OCI-LY3 (cell line): ENCODE measurements around the gene ALG11.

Experiments
- H2AFZ ChIP-seq: fragments of 200-600, 300-600 bp; shearing (Covaris generic); 2 replicates; pipeline ENCODE4 v1.6.0; 2014; ENCODE audit warnings: antibody characterized with exemption, low read depth, low read length
- H3K27ac ChIP-seq: fragments of 200-600, 300-600 bp; sonication (generic); 2 replicates; pipeline ENCODE4 v1.5.1; 2014; ENCODE audit warnings: mild to moderate bottlenecking, low read length, moderate library complexity, mixed read lengths
- H3K27me3 ChIP-seq: fragments of 200-600, 300-600 bp; sonication (generic); 2 replicates; pipeline ENCODE4 v1.6.1; 2014; ENCODE audit warnings: low read depth, low read length, mixed read lengths
- H3K36me3 ChIP-seq: fragments of 200-600, 300-600 bp; sonication (generic); replicated peaks from 2 replicates; pipeline ENCODE3; 2014; ENCODE audit warnings: low read depth, low read length, mixed read lengths
- H3K4me1 ChIP-seq: fragments of 300-600, 200-600 bp; sonication (generic); 2 replicates; pipeline ENCODE4 v1.6.1; 2014; ENCODE audit warnings: low read length, mixed read lengths
- H3K4me2 ChIP-seq: fragments of 200-600, 300-600 bp; sonication (generic); 2 replicates; pipeline ENCODE4 v1.6.1; 2014; ENCODE audit warnings: low read length, mixed read lengths
- H3K4me3 ChIP-seq: fragments of 300-600, 200-600 bp; sonication (generic); 2 replicates; pipeline ENCODE4 v1.5.1; 2014; ENCODE audit warnings: antibody characterized with exemption, mild to moderate bottlenecking, low read length, moderate library complexity
- H3K79me2 ChIP-seq: fragments of 300-600, 200-600 bp; shearing (Covaris generic); 2 replicates; pipeline ENCODE4 v1.6.1; 2014; ENCODE audit warnings: mild to moderate bottlenecking, low read length, mixed read lengths
- H3K9ac ChIP-seq: fragments of 300-600, 200-600 bp; shearing (Covaris generic); 2 replicates; pipeline ENCODE4 v1.6.0; 2014; ENCODE audit warnings: mild to moderate bottlenecking, low read length, moderate library complexity
- H3K9me3 ChIP-seq: fragments of 200-600, 300-600 bp; shearing (Covaris generic); 2 replicates; pipeline ENCODE4 v1.6.1; 2014; ENCODE audit warnings: low read length, mixed read lengths; ENCODE audit not compliant: insufficient read depth
- H4K20me1 ChIP-seq: fragments of 200-600, 300-600 bp; sonication (generic); 2 replicates; pipeline ENCODE4 v1.6.1; 2016; ENCODE audit warnings: low read length, mixed read lengths; ENCODE audit not compliant: insufficient read depth
- CTCF ChIP-seq: fragments of 200-600, 300-600 bp; sonication (generic); IDR thresholded peaks from 2 replicates; pipeline ENCODE4 v1.5.1; 2014; ENCODE audit warnings: antibody characterized with exemption, low read length, low read depth
- EZH2phosphoT487 ChIP-seq: fragments of 200-600 bp; shearing (Covaris generic); IDR thresholded peaks from 2 replicates; pipeline ENCODE4 v1.6.1; 2018; ENCODE audit warnings: antibody characterized with exemption, mixed run types, low read depth

The ALG11 gene

DNA sequence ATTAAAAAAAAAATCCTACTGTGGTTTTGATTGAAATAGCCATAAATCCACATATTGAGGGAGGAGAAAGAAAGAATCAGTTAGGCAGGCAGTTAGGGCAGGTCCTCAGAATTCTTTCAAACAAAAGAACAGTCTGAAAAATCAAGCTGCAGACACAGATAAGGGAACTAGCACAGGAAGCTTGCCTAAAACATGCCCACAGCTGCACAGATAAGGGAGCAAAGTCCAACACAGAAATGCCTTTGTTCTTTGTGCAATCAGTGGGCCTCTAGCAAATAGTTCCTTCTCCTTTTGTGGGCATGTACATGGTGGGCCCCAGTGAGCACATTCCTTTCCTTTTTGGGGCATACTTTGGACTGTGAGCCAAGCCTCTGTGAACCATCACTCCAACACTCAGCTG is 55.0 kb downstream of the ALG11 start:
- no peak overlapping the region for H3K4me2 ChIP-seq
- H3K36me3 ChIP-seq = no peaks in the 10 kb centered on the region
- H3K79me2 ChIP-seq = no peaks in the 10 kb centered on the region
- H3K27me3 ChIP-seq = no peaks in the 10 kb centered on the region; the same call in 1 of the 2 replicates
- no peak overlapping the region for H3K4me3 ChIP-seq
- H2AFZ ChIP-seq = no peak overlapping the region
- no peaks in the 10 kb centered on the region for H4K20me1 ChIP-seq
- H3K9ac ChIP-seq = no peak overlapping the region
- TF ChIP-seq CTCF (no peak), EZH2phosphoT487 (no peak)
- H3K27ac ChIP-seq = no peak overlapping the region
- H3K9me3 ChIP-seq = peaks cover 28% of the 10 kb centered on the region; the same call in 1 of the 2 replicates
- H3K4me1 ChIP-seq = peaks cover 8% of the 10 kb centered on the region; the same call in 1 of the 2 replicates

GRCh38 chr13:52070929-52071523 is 58.8 kb downstream of the ALG11 start:
- TF ChIP-seq EZH2phosphoT487 (no peak), CTCF (peak; percentile 32)
- peaks cover 8% of the 10 kb centered on the region; the same call in 1 of the 2 replicates for H3K4me1 ChIP-seq
- no peaks in the 10 kb centered on the region for H4K20me1 ChIP-seq
- no peak overlapping the region for H3K27ac ChIP-seq
- no peak overlapping the region for H2AFZ ChIP-seq
- H3K79me2 ChIP-seq = no peaks in the 10 kb centered on the region
- no peak overlapping the region for H3K9ac ChIP-seq
- H3K4me2 ChIP-seq = no peak overlapping the region
- no peaks in the 10 kb centered on the region for H3K36me3 ChIP-seq
- H3K27me3 ChIP-seq = peaks cover 8% of the 10 kb centered on the region; the same call in 1 of the 2 replicates
- peaks cover 18% of the 10 kb centered on the region; the same call in 1 of the 2 replicates for H3K9me3 ChIP-seq
- no peak overlapping the region for H3K4me3 ChIP-seq
